Activated CD8-positive, alpha-beta T cell treated with anti-CD3 and anti-CD28 coated beads, Interleukin-2, amount 10 ng/mL, durations not matched to agents 7 days and 5 days (primary cell): ENCODE measurements around the gene TMPRSS4. TPM values are rescaled to one million over a fixed set of nuclear protein-coding genes. Genes with fewer than 3 reads are reported as not detected.

ENCODE experiments used
- ATAC-seq: fragments of 150-1000 bp; cut with Tn5 transposase; one replicate; pipeline ENCODE4 v1.10.0; 2021; ENCODE audit warnings: moderate library complexity
- CTCF ChIA-PET: fragments of 350-600 bp; sonication (Branson Sonifier 250); formaldehyde crosslinking; loops from one replicate; lab custom pipeline; 2021; ENCODE audit warnings: antibody characterized with exemption; lab: Charles Lee
- POLR2A ChIA-PET: fragments of 350-600 bp; sonication (Branson Sonifier 250); formaldehyde crosslinking; loops from one replicate; lab custom pipeline; 2021; ENCODE audit warnings: antibody characterized with exemption; lab: Charles Lee
- DNase-seq: peaks from one replicate; pipeline ENCODE4 v3.0.0-alpha.2; 2020
- H3K27ac Mint-ChIP-seq: one replicate; pipeline ENCODE4 v1.8.0; 2021; ENCODE audit warnings: mild to moderate bottlenecking, mixed read lengths
- H3K27me3 Mint-ChIP-seq: one replicate; pipeline ENCODE4 v1.8.0; 2021; ENCODE audit warnings: low read depth, mixed read lengths
- H3K36me3 Mint-ChIP-seq: one replicate; pipeline ENCODE4 v1.8.0; 2021; ENCODE audit warnings: low read depth, mixed read lengths
- H3K4me1 Mint-ChIP-seq: one replicate; pipeline ENCODE4 v1.8.0; 2021; ENCODE audit warnings: low read depth, mixed read lengths
- H3K4me3 Mint-ChIP-seq: one replicate; pipeline ENCODE4 v1.8.0; 2021; ENCODE audit warnings: mild to moderate bottlenecking, mixed read lengths
- H3K9me3 Mint-ChIP-seq: one replicate; pipeline ENCODE4 v1.8.0; 2022; ENCODE audit warnings: mixed read lengths; ENCODE audit not compliant: insufficient read depth
- total RNA-seq, 2 experiments: library from RNA; stranded (reverse); gene quantifications; one replicate each; pipeline ENCODE4 v1.2.3, GENCODE V29; 2021

The TMPRSS4 gene
- total RNA-seq, 2 experiments from 2014 or later: 0.37 to 0.50 TPM

GRCh38 chr11:118164885-118165284 is 88.0 kb downstream of the TMPRSS4 start:
- Mint-ChIP-seq H3K4me1 (no peaks in the 10 kb centered on the region), H3K36me3 (no peaks in the 10 kb centered on the region), H3K27me3 (peaks cover 26% of the 10 kb centered on the region), H3K9me3 (no peaks in the 10 kb centered on the region), H3K27ac (no peak overlapping the region), H3K4me3 (no peak overlapping the region)
- CTCF ChIA-PET: no interaction called here
- POLR2A ChIA-PET: no interaction called here
- ATAC-seq: no peak
- no peak for DNase-seq

- Mint-ChIP-seq H3K36me3 (no peaks in the 10 kb centered on the region), H3K4me1 (peaks cover 3% of the 10 kb centered on the region), H3K9me3 (no peaks in the 10 kb centered on the region), H3K27ac (no peak overlapping the region), H3K27me3 (peaks cover 25% of the 10 kb centered on the region), H3K4me3 (no peak overlapping the region)
- ChIA-PET POLR2A (no interaction called here), CTCF (no interaction called here)
- DNase-seq (no peak), ATAC-seq (no peak)
Measured at GRCh38 chr11:118166641-118167040, 89.8 kb downstream of the TMPRSS4 start.

- H3K27ac Mint-ChIP-seq: no peak overlapping the region
- H3K27me3 Mint-ChIP-seq: peaks cover 23% of the 10 kb centered on the region
- DNase-seq: no peak
- CTCF ChIA-PET: interaction anchor here (1.3 kb wide), 1 partner anchor 90 kb away, joined by 3 read pairs; no protein-coding TSS in a partner anchor
- H3K9me3 Mint-ChIP-seq: no peaks in the 10 kb centered on the region
- no peak overlapping the region for H3K4me3 Mint-ChIP-seq
- no peak for ATAC-seq
- H3K4me1 Mint-ChIP-seq: peaks cover 6% of the 10 kb centered on the region
- H3K36me3 Mint-ChIP-seq: no peaks in the 10 kb centered on the region
- POLR2A ChIA-PET: interaction anchor here (0.8 kb wide), 1 partner anchor 30 kb away, joined by 3 read pairs; no protein-coding TSS in a partner anchor
Measured at GRCh38 chr11:118167253-118167652, 90.4 kb downstream of the TMPRSS4 start.

GRCh38 chr11:118167906-118168305 is 91.0 kb downstream of the TMPRSS4 start:
- ChIA-PET CTCF (interaction anchor here (1.3 kb wide), 1 partner anchor 89 kb away, joined by 3 read pairs; no protein-coding TSS in a partner anchor), POLR2A (interaction anchor here (0.8 kb wide), 1 partner anchor 30 kb away, joined by 3 read pairs; no protein-coding TSS in a partner anchor)
- Mint-ChIP-seq H3K4me3 (no peak overlapping the region), H3K36me3 (no peaks in the 10 kb centered on the region), H3K27me3 (peaks cover 18% of the 10 kb centered on the region), H3K4me1 (peaks cover 6% of the 10 kb centered on the region), H3K9me3 (no peaks in the 10 kb centered on the region), H3K27ac (no peak overlapping the region)
- DNase-seq (no peak), ATAC-seq (no peak)

- H3K27ac Mint-ChIP-seq: no peak overlapping the region
- ChIA-PET POLR2A (no interaction called here), CTCF (interaction anchor here (1.3 to 4.6 kb wide), 2 partner anchors 22 to 89 kb away, joined by 3 to 100 read pairs; no protein-coding TSS in a partner anchor)
- H3K36me3 Mint-ChIP-seq: no peaks in the 10 kb centered on the region
- DNase-seq (no peak), ATAC-seq (no peak)
- H3K4me3 Mint-ChIP-seq: no peak overlapping the region
- H3K9me3 Mint-ChIP-seq: no peaks in the 10 kb centered on the region
- H3K4me1 Mint-ChIP-seq: peaks cover 6% of the 10 kb centered on the region
- peaks cover 15% of the 10 kb centered on the region for H3K27me3 Mint-ChIP-seq
Measured at GRCh38 chr11:118168316-118168715, 91.4 kb downstream of the TMPRSS4 start.

GRCh38 chr11:118168751-118169150 is 91.9 kb downstream of the TMPRSS4 start:
- ChIA-PET CTCF (interaction anchor here (0.5 to 4.6 kb wide), 2 partner anchors 23 to 742 kb away, joined by 3 to 100 read pairs; no protein-coding TSS in a partner anchor), POLR2A (no interaction called here)
- H3K36me3 Mint-ChIP-seq: no peaks in the 10 kb centered on the region

GRCh38 chr11:118169300-118170140 is 92.6 kb downstream of the TMPRSS4 start:
- H3K4me3 Mint-ChIP-seq: no peak overlapping the region
- no peaks in the 10 kb centered on the region for H3K9me3 Mint-ChIP-seq
- no peak for ATAC-seq
- H3K27me3 Mint-ChIP-seq: peaks cover 9% of the 10 kb centered on the region
- CTCF ChIA-PET: interaction anchor here (0.9 to 4.6 kb wide), 5 partner anchors 11 to 135 kb away, joined by 3 to 100 read pairs (median 44); partner anchors contain the start of gene CD3E
- POLR2A ChIA-PET: no interaction called here
- no peak overlapping the region for H3K27ac Mint-ChIP-seq
- H3K36me3 Mint-ChIP-seq: no peaks in the 10 kb centered on the region
- peaks cover 6% of the 10 kb centered on the region for H3K4me1 Mint-ChIP-seq
- no peak for DNase-seq

More at GRCh38 chr11:118168751-118169150, 91.9 kb downstream of the TMPRSS4 start:
- Mint-ChIP-seq H3K4me1 (peaks cover 6% of the 10 kb centered on the region), H3K27me3 (peaks cover 11% of the 10 kb centered on the region), H3K4me3 (no peak overlapping the region), H3K9me3 (no peaks in the 10 kb centered on the region), H3K27ac (no peak overlapping the region)
- DNase-seq (no peak), ATAC-seq (no peak)

- Mint-ChIP-seq H3K4me3 (no peak overlapping the region), H3K9me3 (no peaks in the 10 kb centered on the region), H3K36me3 (no peaks in the 10 kb centered on the region), H3K27me3 (peaks cover 7% of the 10 kb centered on the region), H3K4me1 (peaks cover 6% of the 10 kb centered on the region), H3K27ac (no peak overlapping the region)
- ChIA-PET POLR2A (no interaction called here), CTCF (interaction anchor here (0.6 to 4.6 kb wide), 7 partner anchors 11 to 134 kb away, joined by 3 to 100 read pairs (median 26); partner anchors contain the start of gene CD3E)
- ATAC-seq: no peak
- DNase-seq: no peak
Measured at GRCh38 chr11:118170231-118170630, 93.4 kb downstream of the TMPRSS4 start.

GRCh38 chr11:118170882-118171268 is 94.0 kb downstream of the TMPRSS4 start:
- H3K36me3 Mint-ChIP-seq: no peaks in the 10 kb centered on the region
- DNase-seq: no peak
- no peak overlapping the region for H3K27ac Mint-ChIP-seq
- no peak overlapping the region for H3K4me3 Mint-ChIP-seq
- no peak for ATAC-seq
- H3K27me3 Mint-ChIP-seq: peaks cover 10% of the 10 kb centered on the region
- H3K9me3 Mint-ChIP-seq: no peaks in the 10 kb centered on the region
- ChIA-PET CTCF (interaction anchor here (0.7 to 4.6 kb wide), 48 partner anchors 10 to 441 kb away, joined by 3 to 100 read pairs (median 5); partner anchors contain the start of gene SCN4B), POLR2A (interaction anchor here (0.9 kb wide), 1 partner anchor 14 kb away, joined by 4 read pairs; no protein-coding TSS in a partner anchor)
- H3K4me1 Mint-ChIP-seq: peaks cover 10% of the 10 kb centered on the region

Other genes with a start within 250 kb of the TMPRSS4 start
- under 1 TPM in 1 of 2 experiments, not detected in 1; 0.24 TPM for gene FXYD6, start 200.4 kb upstream of the TMPRSS4 start, total RNA-seq
- 1 to 10 TPM; 1.8 to 2.5 TPM for gene TMPRSS13, start 147.7 kb upstream of the TMPRSS4 start, total RNA-seq
- gene IL10RA, start 90.7 kb upstream of the TMPRSS4 start, total RNA-seq: 100 to 1,000 TPM; 202 to 210 TPM
- 1 to 10 TPM; 2.2 to 2.4 TPM for gene SMIM35, start 9.9 kb downstream of the TMPRSS4 start, total RNA-seq
- under 1 TPM; 0.05 TPM for gene SCN4B, start 75.7 kb downstream of the TMPRSS4 start, total RNA-seq
- gene SCN2B, start 99.6 kb downstream of the TMPRSS4 start, total RNA-seq: not detected
- gene JAML, start 147.9 kb downstream of the TMPRSS4 start, total RNA-seq: 100 to 1,000 TPM; 140 to 144 TPM
- gene MPZL3, start 175.3 kb downstream of the TMPRSS4 start, total RNA-seq: 10 to 100 TPM; 19.6 to 20.0 TPM
- 10 to 100 TPM; 11.7 to 12.2 TPM for gene MPZL2, start 187.2 kb downstream of the TMPRSS4 start, total RNA-seq
- 100 to 1,000 TPM; 515 to 530 TPM for gene CD3E, start 227.7 kb downstream of the TMPRSS4 start, total RNA-seq